Measurements from ENCODE around the gene UVSSA. TPM values are rescaled to one million over a fixed set of nuclear protein-coding genes. Genes with fewer than 3 reads are reported as not detected.

The UVSSA gene
- total and polyA plus RNA-seq, 8 donors: 12.8 to 36.6 (median 18.8) TPM

GRCh38 chr4:1362046-1362445 is 15.0 kb downstream of the UVSSA start:
- DNase-seq: no peak
- ATAC-seq: no peak
- TF ChIP-seq CTCF (IDR thresholded peaks at IDR 0.05): no peak
- no peaks in the 10 kb centered on the region for H3K9me3 ChIP-seq
- peaks cover 0 to 5% of the 10 kb centered on the region in 2 donors for H3K4me1 ChIP-seq
- H3K36me3 ChIP-seq: peaks cover 0 to 60% of the 10 kb centered on the region in 2 donors
- H3K27me3 ChIP-seq: no peaks in the 10 kb centered on the region
- no peak overlapping the region for H3K4me3 ChIP-seq
- no peak overlapping the region for H3K27ac ChIP-seq
- intact Hi-C loops (cut with DNase I): loop anchor here in 1 of 2 donors (10.0 kb wide), 1 partner anchor 263 kb away; no protein-coding TSS in a partner anchor

- no peak for ATAC-seq
- Histone ChIP-seq H3K9me3 (no peaks in the 10 kb centered on the region), H3K27ac (no peak overlapping the region), H3K4me1 (peaks cover 0 to 5% of the 10 kb centered on the region in 2 donors), H3K36me3 (peaks cover 0 to 61% of the 10 kb centered on the region in 2 donors), H3K4me3 (no peak overlapping the region), H3K27me3 (no peaks in the 10 kb centered on the region)
- no peak for TF ChIP-seq CTCF (IDR thresholded peaks at IDR 0.05)
- no peak for DNase-seq
- intact Hi-C loops (cut with DNase I): loop anchor here in 1 of 2 donors (10.0 kb wide), 1 partner anchor 262 kb away; no protein-coding TSS in a partner anchor
Measured at GRCh38 chr4:1362521-1362920, 15.5 kb downstream of the UVSSA start.

DNA sequence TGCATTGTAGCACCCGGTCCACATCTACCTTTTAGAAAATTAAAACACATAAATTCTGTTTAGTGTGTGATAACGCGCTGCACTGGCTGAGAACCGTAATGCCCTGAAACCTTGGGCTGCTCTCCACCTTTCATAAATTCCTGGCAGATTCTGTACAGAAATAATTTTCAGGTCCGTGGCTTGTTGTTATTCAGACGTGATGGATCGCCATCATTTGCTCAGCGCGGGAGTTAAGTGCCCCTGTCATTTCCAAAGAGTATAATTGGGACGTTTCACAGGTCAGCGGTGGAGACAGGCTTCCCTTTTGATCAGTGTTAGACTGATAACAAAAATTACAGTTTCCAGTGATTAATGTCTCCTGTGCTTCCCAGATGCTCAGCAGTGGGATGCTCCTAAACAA is 16.5 kb downstream of the UVSSA start:
- no peak for ATAC-seq
- Histone ChIP-seq H3K27me3 (no peaks in the 10 kb centered on the region), H3K36me3 (peaks cover 0 to 61% of the 10 kb centered on the region in 2 donors), H3K9me3 (no peaks in the 10 kb centered on the region), H3K4me3 (no peak overlapping the region), H3K4me1 (peaks cover 0 to 5% of the 10 kb centered on the region in 2 donors), H3K27ac (no peak overlapping the region)
- intact Hi-C loops (cut with DNase I): loop anchor here in 1 of 2 donors (10.0 kb wide), 1 partner anchor 261 kb away; no protein-coding TSS in a partner anchor
- TF ChIP-seq CTCF (IDR thresholded peaks at IDR 0.05): no peak
- no peak for DNase-seq

- no peaks in the 10 kb centered on the region for H3K9me3 ChIP-seq
- intact Hi-C loops (cut with DNase I): loop anchor here in 1 of 2 donors (10.0 kb wide), 1 partner anchor 261 kb away; no protein-coding TSS in a partner anchor
- H3K27me3 ChIP-seq: no peaks in the 10 kb centered on the region
- H3K4me1 ChIP-seq: peaks cover 0 to 5% of the 10 kb centered on the region in 2 donors
- H3K27ac ChIP-seq: no peak overlapping the region
- ATAC-seq: no peak
- peaks cover 0 to 57% of the 10 kb centered on the region in 2 donors for H3K36me3 ChIP-seq
- peak in 1 of 4 donors; percentile 50 for DNase-seq
- no peak for TF ChIP-seq CTCF (IDR thresholded peaks at IDR 0.05)
- no peak overlapping the region for H3K4me3 ChIP-seq
Measured at GRCh38 chr4:1364217-1364616, 17.2 kb downstream of the UVSSA start.

DNA sequence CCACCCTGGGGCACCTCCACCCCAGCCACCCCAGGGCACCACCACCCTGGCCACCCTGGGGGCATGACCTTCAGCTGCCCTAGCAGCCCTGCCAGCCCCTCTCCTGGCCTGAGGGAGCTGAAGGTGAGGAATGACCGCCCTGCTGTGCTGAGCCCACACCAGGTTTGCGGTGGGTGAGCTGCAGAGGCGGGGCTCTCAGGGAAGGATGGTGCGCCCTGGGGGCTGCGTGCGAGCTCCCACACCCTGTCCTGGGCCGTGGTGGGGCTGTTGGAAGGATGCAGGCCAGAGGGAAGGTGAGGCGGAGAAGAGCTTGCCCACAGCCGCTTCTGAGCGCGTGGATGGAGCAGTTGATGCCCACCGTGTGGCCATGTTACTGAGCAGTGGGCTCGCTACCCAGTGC is 17.7 kb downstream of the UVSSA start:
- Histone ChIP-seq H3K36me3 (peaks cover 0 to 53% of the 10 kb centered on the region in 2 donors), H3K27me3 (no peaks in the 10 kb centered on the region), H3K4me1 (peaks cover 0 to 5% of the 10 kb centered on the region in 2 donors), H3K4me3 (no peak overlapping the region), H3K9me3 (no peaks in the 10 kb centered on the region), H3K27ac (no peak overlapping the region)
- ATAC-seq: no peak
- TF ChIP-seq CTCF (IDR thresholded peaks at IDR 0.05): no peak
- DNase-seq: peak in 1 of 4 donors; percentile 55
- intact Hi-C loops (cut with DNase I): loop anchor here in 1 of 2 donors (10.0 kb wide), 1 partner anchor 260 kb away; no protein-coding TSS in a partner anchor

Measured in left lung (tissue), 10 donors.